ENCODE results near the gene TTC3. TPM values are rescaled to one million over a fixed set of nuclear protein-coding genes. Genes with fewer than 3 reads are reported as not detected.

Gene TTC3
- total and polyA plus RNA-seq, 2 donors (not counting 1 experiment from before 2014, with no cell fraction given) = 42.0 to 163 TPM

GRCh38 chr21:37199057-37199924 is 126.2 kb downstream of the TTC3 start:
- intact Hi-C loops (cut with micrococcal nuclease) = no loop called here
- Histone ChIP-seq H3K4me1 (ENCODE audit: control insufficient read depth in 2 of 2, insufficient read depth in 2 of 2, low read length in 2 of 2) (no peaks in the 10 kb centered on the region), H3K4me2 (replicated peaks; ENCODE audit: low read depth, low read length, poor library complexity, severe bottlenecking) (no peak overlapping the region), H3K9ac (ENCODE audit: low read length) (no peak overlapping the region), H4K20me1 (ENCODE audit: control insufficient read depth, insufficient read depth, low read length, poor library complexity, severe bottlenecking) (no peaks in the 10 kb centered on the region), H3K79me2 (ENCODE audit: control insufficient read depth, insufficient read depth, low read length) (no peaks in the 10 kb centered on the region), H3K4me3 (ENCODE audit: control extremely low read depth in 1 of 5, extremely low read depth in 1 of 5, insufficient read depth in 1 of 5, low read depth in 2 of 5, low read length in 4 of 5) (no peak overlapping the region), H3K27ac (ENCODE audit: low read length in 2 of 2) (no peak overlapping the region), H2AFZ (ENCODE audit: insufficient read depth, low read depth, low read length, poor library complexity, severe bottlenecking) (no peak overlapping the region), H3K9me3 (ENCODE audit: control extremely low read depth in 1 of 3, control insufficient read depth in 2 of 3, insufficient read depth in 1 of 3, low read length in 2 of 3) (no peaks in the 10 kb centered on the region), H3K27me3 (replicated peaks in 1 of 4; ENCODE audit: control extremely low read depth in 1 of 4, control insufficient read depth in 3 of 4, insufficient read depth in 4 of 4, low read length in 3 of 4) (no peaks in the 10 kb centered on the region), H3K36me3 (replicated peaks in 1 of 2; ENCODE audit: control extremely low read depth in 1 of 2, control insufficient read depth in 1 of 2, extremely low read depth in 1 of 2, insufficient read depth in 2 of 2, low read length in 1 of 2) (peaks cover 13 to 56% of the 10 kb centered on the region in 2 experiments)
- no peak for ATAC-seq (ENCODE audit: low read depth)
- 97% methylated on average over 8 of the region's 11 CpGs for WGBS (ENCODE audit: insufficient coverage)
- Mint-ChIP-seq H3K9me3 (ENCODE audit: insufficient read depth) (no peaks in the 10 kb centered on the region), H3K27ac (no peak overlapping the region), H3K4me1 (no peaks in the 10 kb centered on the region), H3K27me3 (no peaks in the 10 kb centered on the region), H3K4me3 (no peak overlapping the region)
- ChIA-PET POLR2A (no interaction called here), CTCF (no interaction called here)
- DNase-seq = no peak
- no peak for TF ChIP-seq CTCF (IDR thresholded peaks at IDR 0.05)
- TF ChIP-seq EZH2 (IDR thresholded peaks at IDR 0.05; ENCODE audit: borderline replicate concordance, insufficient read depth, low read depth, low read length, poor library complexity, severe bottlenecking) = no peak

Data from B cell (primary cell).